ENCODE data around the gene NLRP6.

DNA sequence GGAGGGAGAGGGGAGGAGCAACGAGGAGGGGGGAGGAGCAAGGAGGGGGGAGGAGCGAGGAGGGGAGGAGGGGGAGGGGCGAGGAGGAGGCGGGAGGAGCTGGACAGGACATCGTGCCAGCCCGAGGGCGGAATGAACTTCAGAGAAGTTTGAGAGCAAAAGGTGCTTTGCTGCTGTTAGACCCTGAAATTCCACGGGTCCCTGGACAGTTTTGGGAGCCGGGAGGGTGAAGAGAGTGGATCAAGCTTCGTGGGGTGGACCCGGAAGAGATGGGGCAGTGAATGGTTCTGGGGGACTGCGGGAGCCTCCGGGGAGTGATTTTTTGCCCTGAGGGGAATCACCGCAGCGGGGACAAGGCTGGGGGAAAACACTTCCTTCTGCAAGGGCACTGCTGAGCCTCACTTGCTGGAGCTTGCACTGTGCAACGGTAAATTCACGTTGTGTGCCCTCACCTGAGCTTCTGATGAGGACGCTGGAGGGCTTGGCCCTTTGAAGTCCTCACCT lies 10.7 kb upstream of the NLRP6 start:
- TF ChIP-seq CTCF (conservative IDR thresholded peaks at IDR 0.05; ENCODE audit: low read depth, low read length), result no peak
- no peak for TF ChIP-seq EZH2 (IDR thresholded peaks at IDR 0.05; ENCODE audit: borderline replicate concordance, low read depth, low read length, poor library complexity, severe bottlenecking)

Measured in A673 (cell line).